SJCRH30 (cell line): Measurements from ENCODE around the gene BTG2. TPM values are rescaled to one million over a fixed set of nuclear protein-coding genes. Genes with fewer than 3 reads are reported as not detected.

ENCODE experiments used
- DNase-seq, 2 experiments: peaks; one replicate each; pipeline ENCODE4 v3.0.0-alpha.2; 2015 to 2020
- H3K27ac ChIP-seq: fragments of 250-450 bp; sonication (Bioruptor Pico); 2 replicates; pipeline ENCODE4 v1.5.1; 2020; ENCODE audit warnings: mild to moderate bottlenecking, moderate library complexity
- H3K27me3 ChIP-seq: fragments of 250-450 bp; sonication (Bioruptor Pico); 2 replicates; pipeline ENCODE4 v1.5.1; 2020; ENCODE audit warnings: mild to moderate bottlenecking, moderate library complexity
- H3K36me3 ChIP-seq: fragments of 250-450 bp; sonication (Bioruptor Pico); 2 replicates; pipeline ENCODE4 v1.5.1; 2020; ENCODE audit warnings: mild to moderate bottlenecking, moderate library complexity
- H3K4me1 ChIP-seq: fragments of 250-450 bp; sonication (Bioruptor Pico); 2 replicates; pipeline ENCODE4 v1.5.1; 2020; ENCODE audit warnings: mild to moderate bottlenecking, moderate library complexity
- H3K4me3 ChIP-seq: fragments of 250-450 bp; sonication (Bioruptor Pico); 2 replicates; pipeline ENCODE4 v1.5.1; 2020; ENCODE audit warnings: mild to moderate bottlenecking, moderate library complexity
- H3K9me3 ChIP-seq: fragments of 250-450 bp; sonication (Bioruptor Pico); replicated peaks from 2 replicates; pipeline ENCODE4 v1.5.1; 2020; ENCODE audit warnings: mild to moderate bottlenecking, moderate library complexity
- total RNA-seq: library from RNA; depleted of rRNA; stranded (reverse); fragments of >200 nt; shearing (Covaris generic); gene quantifications from 2 replicates; pipeline ENCODE4 v1.2.3, GENCODE V29; 2014

BTG2 gene
- total RNA-seq, 1 experiment from 2014 or later: 63.1 TPM

- H3K36me3 ChIP-seq: no peaks in the 10 kb centered on the region
- H3K4me3 ChIP-seq: peak overlapping the region; percentile 44
- H3K4me1 ChIP-seq: peaks cover 50% of the 10 kb centered on the region
- DNase-seq: no peak
- H3K27ac ChIP-seq: no peak overlapping the region
- H3K9me3 ChIP-seq: no peaks in the 10 kb centered on the region
- H3K27me3 ChIP-seq: no peaks in the 10 kb centered on the region
Observed at GRCh38 chr1:203272633-203273205, 32.6 kb upstream of the BTG2 start.

- no peak overlapping the region for H3K27ac ChIP-seq
- no peaks in the 10 kb centered on the region for H3K36me3 ChIP-seq
- peak overlapping the region; percentile 44 for H3K4me3 ChIP-seq
- no peaks in the 10 kb centered on the region for H3K9me3 ChIP-seq
- no peaks in the 10 kb centered on the region for H3K27me3 ChIP-seq
- H3K4me1 ChIP-seq: peaks cover 50% of the 10 kb centered on the region
- DNase-seq: peak; percentile 82 to 94
Observed at GRCh38 chr1:203273206-203273868, 32.0 kb upstream of the BTG2 start.

GRCh38 chr1:203273869-203274602 is 31.3 kb upstream of the BTG2 start:
- H3K4me3 ChIP-seq: peak overlapping the region; percentile 44
- peaks cover 49% of the 10 kb centered on the region for H3K4me1 ChIP-seq
- no peaks in the 10 kb centered on the region for H3K27me3 ChIP-seq
- no peak overlapping the region for H3K27ac ChIP-seq
- no peaks in the 10 kb centered on the region for H3K9me3 ChIP-seq
- DNase-seq: peak; percentile 47 to 66
- no peaks in the 10 kb centered on the region for H3K36me3 ChIP-seq

- DNase-seq: peak in 1 of 2 experiments; percentile 37
Observed at GRCh38 chr1:203274603-203275381, 30.5 kb upstream of the BTG2 start.

GRCh38 chr1:203275656-203276272 is 29.6 kb upstream of the BTG2 start:
- no peak overlapping the region for H3K4me3 ChIP-seq
- H3K9me3 ChIP-seq: no peaks in the 10 kb centered on the region
- no peaks in the 10 kb centered on the region for H3K36me3 ChIP-seq
- no peak for DNase-seq
- no peaks in the 10 kb centered on the region for H3K27me3 ChIP-seq
- peaks cover 40% of the 10 kb centered on the region for H3K4me1 ChIP-seq
- no peak overlapping the region for H3K27ac ChIP-seq

More at GRCh38 chr1:203274603-203275381, 30.5 kb upstream of the BTG2 start:
- Histone ChIP-seq H3K4me1 (peaks cover 46% of the 10 kb centered on the region), H3K9me3 (no peaks in the 10 kb centered on the region), H3K27me3 (no peaks in the 10 kb centered on the region), H3K4me3 (no peak overlapping the region), H3K36me3 (no peaks in the 10 kb centered on the region), H3K27ac (no peak overlapping the region)

GRCh38 chr1:203276408-203276807 is 28.9 kb upstream of the BTG2 start:
- no peak for DNase-seq
- Histone ChIP-seq H3K4me1 (peaks cover 39% of the 10 kb centered on the region), H3K27me3 (no peaks in the 10 kb centered on the region)

GRCh38 chr1:203276916-203277545 is 28.3 kb upstream of the BTG2 start:
- no peaks in the 10 kb centered on the region for H3K27me3 ChIP-seq
- peaks cover 32% of the 10 kb centered on the region for H3K4me1 ChIP-seq
- no peaks in the 10 kb centered on the region for H3K9me3 ChIP-seq
- no peaks in the 10 kb centered on the region for H3K36me3 ChIP-seq
- no peak overlapping the region for H3K27ac ChIP-seq
- H3K4me3 ChIP-seq: no peak overlapping the region
- no peak for DNase-seq

More at GRCh38 chr1:203276408-203276807, 28.9 kb upstream of the BTG2 start:
- Histone ChIP-seq H3K9me3 (no peaks in the 10 kb centered on the region), H3K27ac (no peak overlapping the region), H3K36me3 (no peaks in the 10 kb centered on the region), H3K4me3 (no peak overlapping the region)

GRCh38 chr1:203278082-203278884 is 27.0 kb upstream of the BTG2 start:
- peak overlapping the region; percentile 34 for H3K27ac ChIP-seq
- no peaks in the 10 kb centered on the region for H3K27me3 ChIP-seq
- H3K4me1 ChIP-seq: peaks cover 35% of the 10 kb centered on the region
- no peaks in the 10 kb centered on the region for H3K36me3 ChIP-seq
- no peaks in the 10 kb centered on the region for H3K9me3 ChIP-seq
- peak; percentile 88 to 93 for DNase-seq
- peak overlapping the region; percentile 36 for H3K4me3 ChIP-seq

GRCh38 chr1:203278885-203279406 is 26.4 kb upstream of the BTG2 start:
- Histone ChIP-seq H3K36me3 (no peaks in the 10 kb centered on the region), H3K27ac (peak overlapping the region; percentile 34; the same call in 1 of the 2 replicates), H3K4me1 (peaks cover 35% of the 10 kb centered on the region), H3K9me3 (no peaks in the 10 kb centered on the region), H3K27me3 (no peaks in the 10 kb centered on the region), H3K4me3 (peak overlapping the region; percentile 36)
- no peak for DNase-seq

- Histone ChIP-seq H3K27ac (no peak overlapping the region), H3K36me3 (no peaks in the 10 kb centered on the region), H3K4me1 (peaks cover 31% of the 10 kb centered on the region), H3K27me3 (no peaks in the 10 kb centered on the region), H3K4me3 (no peak overlapping the region), H3K9me3 (no peaks in the 10 kb centered on the region)
- DNase-seq: no peak
Observed at GRCh38 chr1:203280061-203280460, 25.3 kb upstream of the BTG2 start.

GRCh38 chr1:203281033-203281432 is 24.3 kb upstream of the BTG2 start:
- no peaks in the 10 kb centered on the region for H3K27me3 ChIP-seq
- no peaks in the 10 kb centered on the region for H3K36me3 ChIP-seq
- H3K9me3 ChIP-seq: no peaks in the 10 kb centered on the region
- DNase-seq: no peak
- H3K4me3 ChIP-seq: no peak overlapping the region
- H3K4me1 ChIP-seq: peaks cover 33% of the 10 kb centered on the region
- H3K27ac ChIP-seq: no peak overlapping the region

- DNase-seq: no peak
- Histone ChIP-seq H3K27ac (peak overlapping the region; percentile 7), H3K4me1 (peaks cover 43% of the 10 kb centered on the region), H3K36me3 (no peaks in the 10 kb centered on the region), H3K9me3 (no peaks in the 10 kb centered on the region), H3K27me3 (no peaks in the 10 kb centered on the region), H3K4me3 (no peak overlapping the region)
Observed at GRCh38 chr1:203281851-203282661, 23.3 kb upstream of the BTG2 start.
